GM18511 (cell line): ENCODE data around the gene XRCC2.
"Not testable (repeated sequence)": the region's sequence is repeated elsewhere in the genome, so short reads cannot be mapped to it uniquely, and the experiment has no call there.

Source experiments
- ATAC-seq: cut with Tn5 transposase; IDR thresholded peaks from one replicate; pipeline ENCODE4 v1.9.1; 2021; ENCODE audit warnings: mild to moderate bottlenecking, moderate library complexity; ENCODE audit not compliant: unreplicated experiment

XRCC2 gene

DNA sequence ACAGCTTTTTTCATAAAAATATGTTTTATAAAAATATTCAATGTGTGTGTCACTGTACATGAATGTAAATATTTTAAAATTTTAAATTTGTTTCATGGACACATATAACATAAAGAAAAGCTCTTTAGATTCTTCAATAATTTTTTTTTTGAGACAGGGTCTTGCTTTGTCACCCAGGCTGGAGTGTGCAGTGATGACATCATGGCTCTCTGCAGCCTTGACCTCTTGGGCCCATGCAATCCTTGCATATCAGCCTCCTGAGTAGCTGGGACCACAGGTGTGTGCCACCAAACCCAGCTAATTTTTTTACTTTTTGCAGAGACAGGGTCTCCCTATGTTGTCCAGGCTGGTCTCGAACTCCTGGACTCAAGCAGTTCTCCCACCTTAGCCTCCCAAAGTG is 9.9 kb downstream of the XRCC2 start:
- ATAC-seq: no peak

DNA sequence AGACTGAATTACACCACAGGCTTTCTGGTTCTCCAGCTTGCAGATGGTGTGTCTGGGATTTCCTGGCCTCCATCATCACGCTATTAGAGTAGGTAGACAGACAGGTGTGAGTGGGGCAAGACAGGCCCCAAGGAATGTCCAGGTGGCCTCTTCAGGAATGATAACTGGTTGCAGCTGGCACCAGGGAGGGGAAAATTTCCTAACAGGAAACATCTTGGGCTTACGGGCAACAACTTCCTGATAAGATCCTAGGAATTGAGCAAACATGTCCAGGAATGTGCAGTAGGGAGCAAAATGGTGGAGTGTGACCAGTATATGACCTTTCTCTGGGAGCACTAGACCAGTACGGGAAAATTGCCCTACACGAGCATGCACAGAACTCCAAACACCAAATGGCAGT is 11.3 kb downstream of the XRCC2 start:
- ATAC-seq: no peak

DNA sequence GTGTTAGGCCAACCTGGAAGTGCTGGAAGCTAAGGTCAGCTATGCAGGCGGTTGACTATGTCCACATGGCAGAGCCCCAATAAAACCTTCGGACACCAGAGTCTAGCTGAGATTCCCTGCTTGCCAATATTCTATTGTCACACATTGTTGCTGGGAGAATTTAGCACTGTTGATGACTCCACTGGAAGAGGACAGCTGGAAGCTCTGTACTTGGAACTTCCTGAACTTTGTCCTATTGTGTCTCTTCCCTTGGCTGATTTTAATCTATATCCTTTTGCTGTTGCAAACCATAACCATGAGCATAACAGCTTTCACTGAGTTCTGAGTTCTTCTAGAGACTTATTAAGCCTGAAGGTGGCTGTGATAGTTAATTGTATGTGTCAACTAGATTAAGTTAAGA is 12.0 kb downstream of the XRCC2 start:
- no peak for ATAC-seq

DNA sequence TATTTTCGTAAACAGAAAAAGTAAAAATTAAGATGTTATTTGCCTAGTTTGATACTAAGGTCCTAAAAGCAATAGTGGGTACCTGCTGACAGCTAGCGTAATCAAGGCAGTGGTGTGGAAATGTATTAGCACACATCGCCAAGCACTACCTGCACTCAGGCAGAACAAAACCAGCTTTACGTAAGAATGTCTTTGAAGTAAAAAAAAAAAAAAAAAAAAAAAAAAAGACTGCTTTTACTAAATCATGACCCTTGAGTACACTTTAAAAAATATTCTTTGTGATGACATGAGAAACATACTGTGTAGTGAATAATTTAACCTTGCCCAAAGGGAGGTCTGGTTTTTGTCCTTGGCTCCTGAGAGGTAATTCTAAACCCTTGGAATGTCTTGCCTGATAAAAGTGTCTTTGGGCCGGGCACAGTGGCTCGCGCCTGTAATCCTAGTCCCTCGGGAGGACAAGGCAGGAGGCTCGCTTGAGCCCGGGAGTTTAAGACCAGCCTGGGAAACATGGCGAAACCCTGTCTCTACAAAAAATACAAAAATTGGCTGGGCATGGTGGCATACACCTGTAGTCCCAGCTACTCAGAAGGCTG is 12.7 kb downstream of the XRCC2 start:
- no peak for ATAC-seq

DNA sequence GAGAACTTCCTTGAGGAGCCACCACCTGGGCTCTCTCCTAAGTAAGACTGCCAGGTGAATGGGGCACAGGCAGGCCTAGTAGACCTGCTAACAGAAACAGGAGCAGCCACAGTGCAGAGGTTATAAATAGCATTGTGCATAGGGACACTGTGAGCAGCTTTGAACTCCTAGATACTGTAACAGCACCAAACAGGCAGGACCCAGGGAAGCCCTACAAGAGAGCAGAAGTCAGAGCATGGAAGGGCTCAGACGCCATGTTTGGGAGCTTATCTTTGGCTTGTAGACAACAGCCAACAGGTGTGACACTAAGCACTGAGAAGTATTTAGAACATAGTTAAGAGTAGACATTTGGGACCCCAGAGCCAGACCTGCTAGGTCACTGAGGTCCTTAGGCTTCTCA is 14.5 kb downstream of the XRCC2 start:
- no peak for ATAC-seq

DNA sequence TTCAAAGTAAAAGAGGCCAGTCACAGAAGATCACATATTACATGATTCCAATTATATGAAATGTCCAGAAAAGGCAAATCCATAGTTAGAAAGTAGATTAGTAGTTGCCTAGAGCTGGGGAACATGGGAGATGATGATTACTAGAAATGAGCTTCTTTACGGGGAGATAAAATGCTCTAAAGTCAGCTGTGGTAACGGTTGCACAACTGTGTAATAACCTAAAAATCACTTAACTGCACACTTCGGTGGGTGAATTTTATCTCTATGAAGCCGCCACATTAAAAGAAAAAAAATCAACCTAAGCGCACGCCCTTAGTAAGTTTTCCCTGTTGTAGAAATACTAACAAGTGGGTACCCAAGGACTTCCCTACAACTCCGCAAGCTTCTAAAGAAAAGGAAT is 15.9 kb downstream of the XRCC2 start:
- no peak for ATAC-seq

DNA sequence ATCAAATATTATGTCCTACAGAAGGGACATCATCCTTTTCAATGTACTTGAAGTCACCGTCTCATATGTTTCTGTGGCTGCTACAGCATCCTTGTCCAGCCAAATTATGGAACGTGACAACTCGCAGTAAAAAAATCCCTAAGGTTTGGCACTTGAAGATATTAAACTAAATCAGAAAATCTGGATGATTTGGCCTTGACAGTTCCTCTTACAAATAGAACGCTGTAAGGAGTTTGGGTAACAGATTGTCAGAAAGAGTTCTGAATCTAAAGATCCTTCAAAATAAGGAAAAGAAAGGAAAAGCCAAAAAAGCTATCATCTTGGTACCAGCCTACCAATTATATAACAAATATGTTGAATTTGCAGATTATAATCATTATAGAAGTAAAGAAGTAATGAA is 21.0 kb downstream of the XRCC2 start:
- no peak for ATAC-seq

DNA sequence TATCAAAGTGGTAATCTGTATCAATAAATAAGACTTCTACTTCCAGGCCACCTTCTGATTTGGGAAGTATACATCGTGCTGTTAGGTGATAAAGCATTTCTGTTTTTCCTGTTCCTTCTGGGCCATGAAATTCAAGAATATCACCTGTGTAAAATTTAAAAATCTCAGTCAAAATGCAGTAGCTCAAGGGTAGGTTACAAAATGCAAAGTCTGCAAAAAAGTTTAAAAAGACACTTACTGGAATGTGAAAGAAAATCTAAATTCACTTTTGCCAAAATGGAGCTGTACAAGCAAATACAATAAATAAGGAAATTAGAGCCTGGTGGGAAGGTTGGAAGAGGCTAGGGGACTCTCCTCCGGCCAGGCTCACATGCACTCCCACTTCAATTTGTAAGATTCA is 26.7 kb downstream of the XRCC2 start:
- ATAC-seq: no peak

DNA sequence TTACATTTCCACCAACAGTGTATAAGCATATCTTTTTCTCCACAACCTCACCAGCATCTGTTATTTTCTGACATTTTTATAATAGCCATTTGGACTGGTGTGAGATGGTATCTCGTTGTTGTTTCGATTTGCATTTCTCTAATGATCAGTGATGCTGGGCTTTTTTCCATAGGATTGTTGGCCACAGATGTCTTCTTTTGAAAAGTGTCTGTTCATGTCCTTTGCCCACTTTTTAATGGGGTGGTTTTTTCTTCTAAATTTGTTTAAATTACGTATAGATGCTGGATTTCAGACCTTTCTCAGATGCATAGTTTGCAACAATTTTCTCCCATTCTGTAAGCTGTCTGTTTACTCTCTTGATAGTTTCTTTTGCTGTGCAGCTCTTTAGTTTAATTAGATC is 28.9 kb downstream of the XRCC2 start:
- ATAC-seq: no peak

DNA sequence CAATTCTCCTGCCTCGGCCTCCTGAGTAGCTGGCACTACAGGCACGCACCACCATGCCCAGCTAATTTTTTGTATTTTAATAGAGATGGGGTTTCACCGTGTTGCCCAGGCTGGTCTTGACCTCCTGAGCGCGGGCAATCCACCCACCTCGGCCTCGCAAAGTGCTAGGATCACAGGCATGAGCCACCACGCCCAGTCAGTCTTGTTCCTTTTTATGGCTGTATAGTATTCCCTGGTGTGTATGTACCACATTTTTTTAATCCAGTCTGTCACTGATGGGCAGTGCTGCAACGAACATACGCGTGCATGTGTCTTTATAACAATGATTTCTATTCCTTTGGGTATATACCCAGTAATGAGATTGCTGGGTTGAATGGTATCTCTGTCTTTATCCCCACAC is 29.4 kb downstream of the XRCC2 start:
- ATAC-seq: not testable (repeated sequence)

DNA sequence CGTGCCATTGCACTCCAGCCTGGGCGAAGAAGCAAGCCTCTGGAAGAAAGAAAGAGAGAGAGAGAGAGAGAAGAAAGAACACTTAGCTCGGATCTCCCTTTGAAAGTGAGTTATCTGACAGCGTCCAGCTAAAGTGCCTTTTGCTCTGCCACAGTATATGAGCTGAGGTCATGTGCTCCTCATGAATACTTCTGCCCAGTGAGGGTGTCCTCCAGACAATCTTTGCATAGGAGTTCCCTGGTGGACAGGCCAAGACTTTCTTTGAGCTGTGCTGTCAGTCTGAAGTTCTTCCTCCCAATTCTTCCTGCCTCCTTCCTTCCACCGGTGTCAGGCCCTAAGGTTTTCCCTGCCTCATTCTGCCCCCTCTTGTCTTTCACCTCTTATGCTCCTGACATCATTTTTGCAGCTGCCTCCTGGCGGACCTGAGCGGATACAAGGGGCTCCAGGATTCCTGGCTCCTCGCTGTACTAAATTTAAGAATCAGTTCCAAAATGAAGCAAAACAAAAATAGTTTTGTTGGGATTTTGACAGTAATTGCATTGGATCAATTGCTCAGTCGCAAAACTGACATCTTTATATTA is 31.9 kb downstream of the XRCC2 start:
- ATAC-seq: no peak

DNA sequence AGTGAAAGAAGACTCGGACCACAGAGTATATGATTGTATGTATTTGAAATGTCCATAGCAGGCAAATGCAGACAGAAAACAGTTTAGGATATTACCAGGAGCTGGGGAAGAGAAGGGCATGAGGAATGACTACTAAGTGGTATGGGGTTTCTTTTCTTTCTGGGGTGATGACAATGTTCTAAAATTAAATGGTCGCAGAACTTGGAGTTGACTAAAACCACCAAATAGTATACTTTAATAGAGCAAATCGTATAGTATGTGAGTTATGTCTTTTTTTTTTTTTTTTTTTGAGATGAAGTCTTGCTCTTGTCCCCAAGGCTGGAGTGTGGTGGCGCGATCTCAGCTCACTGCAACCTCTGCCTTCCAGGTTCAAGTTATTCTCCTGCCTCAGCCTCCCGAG is 34.6 kb downstream of the XRCC2 start:
- no peak for ATAC-seq

DNA sequence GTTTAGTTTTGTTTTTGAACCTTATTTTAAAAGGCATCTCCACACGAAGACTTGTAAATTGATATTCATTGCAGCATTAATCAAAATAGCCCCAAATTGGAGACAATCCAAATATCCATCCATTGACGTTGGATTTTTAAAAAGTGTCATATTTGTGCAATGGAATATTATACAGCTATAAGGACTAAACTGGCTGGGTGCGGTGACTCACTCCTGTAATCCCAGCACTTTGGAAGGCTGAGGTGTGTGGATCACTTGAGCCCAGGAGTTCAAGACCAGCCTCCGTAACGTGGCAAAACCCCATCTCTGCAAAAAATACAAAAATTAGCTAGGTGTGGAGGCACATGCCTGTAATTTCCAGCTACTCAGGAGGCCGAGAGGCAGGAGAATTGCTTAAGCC is 35.1 kb downstream of the XRCC2 start:
- no peak for ATAC-seq

DNA sequence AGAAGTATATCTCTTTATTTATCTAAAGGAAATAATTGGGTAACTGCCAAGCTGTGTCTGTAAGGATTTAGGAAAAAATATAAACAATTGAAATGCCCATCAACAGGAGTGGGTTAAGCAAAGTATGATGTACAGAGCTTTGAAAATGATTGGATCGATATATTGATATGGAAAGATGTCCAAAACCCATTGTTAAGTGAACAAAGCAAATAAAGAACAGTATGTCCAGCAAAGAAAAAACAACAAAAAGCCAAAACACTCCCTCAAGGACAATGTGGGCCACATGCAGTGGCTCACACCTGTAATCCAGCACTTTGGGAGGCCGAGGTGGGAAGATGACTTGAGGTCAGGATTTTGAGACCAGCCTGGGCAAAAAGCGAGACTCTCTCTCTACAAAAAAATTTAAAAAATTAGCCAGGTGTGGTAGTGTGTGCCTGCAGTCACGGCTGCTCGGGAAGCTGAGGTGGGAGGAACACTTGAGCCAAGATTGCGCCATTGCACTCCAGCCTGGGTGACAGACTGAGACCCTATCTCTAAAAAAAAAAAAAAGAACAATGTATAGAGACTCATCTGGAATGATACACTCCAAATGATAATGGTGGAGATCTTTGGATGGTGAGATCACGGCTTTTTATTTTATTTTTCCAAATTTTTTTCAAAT is 37.9 kb downstream of the XRCC2 start:
- ATAC-seq: no peak

DNA sequence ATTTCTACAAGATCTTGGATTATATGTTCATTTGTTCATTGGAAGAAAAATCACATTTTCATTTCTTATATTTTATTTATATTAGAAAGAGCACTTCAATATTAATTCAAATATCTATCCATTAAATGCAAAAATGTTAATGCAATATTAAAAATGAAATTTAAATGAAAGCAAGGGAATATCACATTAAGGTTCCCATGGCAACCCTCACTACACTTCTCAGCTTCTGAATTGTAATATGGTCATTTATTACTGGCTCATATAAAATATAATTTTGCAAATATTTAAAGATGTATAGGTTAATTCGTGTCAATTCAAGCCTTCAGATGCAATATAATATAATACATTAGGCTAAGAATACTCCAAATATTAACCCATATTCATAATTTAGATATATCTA is 38.8 kb downstream of the XRCC2 start:
- ATAC-seq: no peak

DNA sequence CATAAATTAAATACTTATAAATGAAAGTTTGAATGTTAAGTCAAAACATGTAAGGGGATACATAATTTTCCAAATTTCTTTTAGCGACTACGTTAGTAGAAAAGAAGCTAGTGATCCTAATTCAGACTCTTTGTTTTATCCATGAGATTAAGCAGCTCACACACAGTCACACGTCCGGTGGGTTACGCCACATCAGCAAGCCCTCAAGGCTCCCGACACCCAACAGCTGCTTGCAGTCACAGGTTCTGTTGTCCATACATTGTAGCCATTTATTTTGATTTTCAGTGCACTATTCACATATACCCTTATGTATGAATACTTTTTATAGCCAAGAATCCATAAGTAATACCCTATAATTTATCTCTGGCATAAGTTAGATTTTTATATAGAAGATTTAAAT is 39.5 kb downstream of the XRCC2 start:
- no peak for ATAC-seq

DNA sequence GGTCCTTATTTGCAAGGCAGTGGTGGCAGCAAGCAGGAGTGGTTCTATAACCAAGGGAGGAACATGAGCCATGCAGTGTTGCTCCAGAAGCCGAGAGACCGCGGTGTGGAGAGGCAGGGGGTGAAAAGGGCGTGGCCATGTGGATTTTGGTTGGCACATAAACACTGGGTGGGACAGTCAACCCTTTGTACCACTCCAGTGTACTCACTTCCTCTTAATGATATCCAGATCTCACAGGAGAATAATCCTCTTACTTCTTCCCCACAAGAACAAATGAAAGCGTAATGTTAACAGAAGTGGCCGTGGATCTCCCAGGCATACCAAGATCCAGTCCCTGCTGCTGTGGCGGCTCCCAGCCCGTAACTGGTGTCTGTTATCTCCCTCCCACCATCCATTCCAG is 42.4 kb downstream of the XRCC2 start:
- no peak for ATAC-seq

DNA sequence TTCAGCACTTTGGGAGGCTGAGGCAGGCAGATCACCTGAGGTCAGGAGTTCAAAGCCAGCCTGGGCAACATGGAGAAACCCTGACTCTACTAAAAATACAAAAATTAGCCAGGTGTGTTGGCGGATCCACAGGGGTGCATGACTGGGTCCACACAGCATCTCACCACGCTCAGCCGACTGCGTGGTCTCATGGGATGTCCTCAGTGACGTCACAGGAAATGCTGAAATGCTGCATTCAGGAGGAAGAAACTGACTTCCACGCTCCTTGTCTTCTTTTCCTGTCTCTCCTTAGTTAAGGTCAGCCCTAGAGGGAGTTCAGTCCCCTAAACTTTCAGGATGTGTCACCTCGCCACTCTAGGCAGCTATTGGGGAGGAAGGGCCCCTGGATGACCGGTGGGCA is 42.9 kb downstream of the XRCC2 start:
- ATAC-seq: no peak

DNA sequence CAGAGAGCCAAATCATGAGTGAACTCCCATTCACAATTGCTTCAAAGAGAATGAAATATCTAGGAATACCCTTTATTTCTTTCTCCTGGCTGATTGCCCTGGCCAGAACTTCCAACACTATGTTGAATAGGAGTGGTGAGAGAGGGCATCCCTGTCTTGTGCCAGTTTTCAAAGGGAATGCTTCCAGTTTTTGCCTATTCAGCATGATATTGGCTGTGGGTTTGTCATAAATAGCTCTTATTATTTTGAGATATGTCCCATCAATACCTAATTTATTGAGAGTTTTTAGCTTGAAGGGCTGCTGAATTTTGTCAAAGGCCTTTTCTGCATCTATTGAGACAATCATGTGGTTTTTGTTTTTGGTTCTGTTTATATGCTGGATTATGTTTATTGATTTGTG is 47.2 kb downstream of the XRCC2 start:
- not testable (repeated sequence) for ATAC-seq

DNA sequence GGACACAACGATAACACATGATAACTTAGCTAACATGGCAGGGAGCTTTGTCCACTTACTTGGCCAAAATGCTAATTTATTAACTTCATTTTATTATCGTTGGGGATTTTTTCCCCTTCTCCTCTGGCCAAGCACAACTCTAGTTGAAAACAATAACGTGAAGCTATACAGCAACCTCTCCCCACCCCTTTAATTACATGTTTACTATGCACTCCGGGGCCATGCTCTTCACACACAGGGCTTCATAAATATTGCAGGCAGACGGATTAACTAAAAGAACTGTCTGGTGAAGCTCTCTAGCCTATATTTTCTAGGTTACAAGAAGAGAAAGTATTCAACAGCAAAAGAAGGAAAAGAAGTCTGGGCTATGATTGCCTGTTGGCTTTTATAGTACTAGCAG is 51.7 kb downstream of the XRCC2 start:
- no peak for ATAC-seq

DNA sequence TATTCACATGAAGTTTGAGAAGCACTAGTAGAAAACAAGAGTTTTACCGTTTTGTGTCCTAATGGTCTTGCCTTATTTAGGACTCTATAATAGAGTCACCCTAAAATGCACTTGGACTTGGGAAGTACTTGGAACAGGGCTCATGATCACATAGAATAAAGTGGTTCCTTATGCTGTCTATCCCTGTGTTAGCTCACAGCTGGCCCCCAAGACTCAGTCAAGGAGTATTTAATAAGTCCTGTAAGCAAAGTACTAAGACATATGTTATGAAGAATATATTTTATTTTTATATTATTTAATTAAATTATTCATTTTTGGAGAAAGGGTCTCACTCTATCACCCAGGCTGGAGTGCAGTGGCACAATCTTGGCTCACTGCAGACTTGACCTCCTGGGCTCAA is 54.5 kb downstream of the XRCC2 start:
- ATAC-seq: no peak

DNA sequence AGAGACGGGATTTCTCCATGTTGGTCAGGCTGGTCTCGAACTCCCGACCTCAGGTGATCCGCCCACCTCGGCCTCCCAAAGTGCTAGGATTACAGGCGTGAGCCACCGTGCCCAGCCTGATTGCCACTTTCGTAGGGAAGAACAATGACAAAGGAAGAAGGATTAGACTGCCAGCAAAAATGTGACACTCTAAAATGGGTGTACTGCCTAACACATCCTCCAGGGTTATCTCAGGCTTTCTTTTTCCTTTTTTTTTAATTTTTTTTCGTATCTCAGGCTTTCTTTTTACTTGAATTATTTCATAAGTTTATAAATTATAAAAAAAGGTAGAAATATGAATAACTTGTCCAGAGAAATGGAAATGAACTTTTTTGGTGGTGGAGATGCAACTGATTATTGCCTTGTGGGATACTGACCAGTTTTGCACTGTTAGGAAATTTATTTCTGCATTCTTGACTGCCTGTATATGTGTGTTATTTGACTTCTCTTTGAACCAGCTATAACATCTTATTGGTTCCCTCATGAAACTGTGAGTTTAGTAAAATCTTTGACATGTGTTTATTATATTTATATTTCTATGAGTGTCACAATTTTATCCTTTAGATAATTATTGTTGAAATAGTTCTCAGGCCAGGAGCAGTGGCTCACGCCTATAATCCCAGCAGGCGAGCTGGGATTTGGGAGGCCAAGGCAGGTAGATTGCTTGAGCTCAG is 56.8 kb downstream of the XRCC2 start:
- ATAC-seq: no peak
